Keratinocyte (primary cell): ENCODE data around the gene ULK4. TPM values are rescaled to one million over a fixed set of nuclear protein-coding genes. Genes with fewer than 3 reads are reported as not detected.

Experiments used
- DNase-seq: peaks from one replicate; pipeline ENCODE4 v3.0.0-alpha.2; 2011; ENCODE audit warnings: low read depth, missing footprints, low spot score
- FAIRE-seq: peaks from 2 replicates; lab custom pipeline; 2011; peaks lifted over from hg19 to GRCh38; lab: Jason Lieb, UNC
- H2AFZ ChIP-seq: 2 replicates; pipeline ENCODE4 v1.6.0; 2012; ENCODE audit warnings: low read length, control low read depth, inconsistent platforms; ENCODE audit not compliant: control insufficient read depth
- H3K27ac ChIP-seq: 2 replicates; pipeline ENCODE4 v1.5.1; 2011; ENCODE audit warnings: low read length; ENCODE audit not compliant: control insufficient read depth, insufficient read depth
- H3K27me3 ChIP-seq: 3 replicates; pipeline ENCODE4 v1.6.0; 2011; ENCODE audit warnings: low read length; ENCODE audit not compliant: control insufficient read depth, insufficient read depth; ENCODE audit errors: extremely low read depth
- H3K36me3 ChIP-seq, 2 experiments: 2 replicates in 1 of 2; 3 replicates in 1 of 2; pipeline ENCODE4 v1.5.1; 2011; ENCODE audit warnings: low read length in 2 of 2, mild to moderate bottlenecking in 1 of 2; ENCODE audit not compliant: control insufficient read depth in 2 of 2, insufficient read depth in 2 of 2; ENCODE audit errors: extremely low read depth in 1 of 2
- H3K4me1 ChIP-seq: 3 replicates; pipeline ENCODE4 v1.5.1; 2011; ENCODE audit warnings: low read length; ENCODE audit not compliant: control insufficient read depth, insufficient read depth; ENCODE audit errors: extremely low read depth
- H3K4me2 ChIP-seq: 3 replicates; pipeline ENCODE4 v1.6.0; 2011; ENCODE audit warnings: low read depth, low read length; ENCODE audit not compliant: control insufficient read depth, insufficient read depth; ENCODE audit errors: extremely low read depth
- H3K4me3 ChIP-seq, 3 experiments: fragments of 200-600 bp in 1 of 3; sonication (generic) in 1 of 3; 2 replicates in 2 of 3; 3 replicates in 1 of 3; pipeline ENCODE4 v1.5.1; 2011 to 2016; ENCODE audit warnings: low read length in 3 of 3, mild to moderate bottlenecking in 3 of 3, control low read depth in 2 of 3, inconsistent platforms in 1 of 3, low read depth in 1 of 3, mixed read lengths in 1 of 3, mixed run types in 1 of 3, moderate library complexity in 1 of 3; ENCODE audit not compliant: control insufficient read depth in 2 of 3, insufficient read depth in 2 of 3; ENCODE audit errors: extremely low read depth in 1 of 3
- H3K79me2 ChIP-seq: 2 replicates; pipeline ENCODE4 v1.6.0; 2012; ENCODE audit warnings: low read length; ENCODE audit not compliant: control insufficient read depth, insufficient read depth
- H3K9ac ChIP-seq: 3 replicates; pipeline ENCODE4 v1.6.0; 2011; ENCODE audit warnings: low read length; ENCODE audit not compliant: control insufficient read depth, insufficient read depth; ENCODE audit errors: extremely low read depth
- H3K9me1 ChIP-seq: 3 replicates; pipeline ENCODE4 v1.6.0; 2011; ENCODE audit warnings: low read length; ENCODE audit not compliant: control insufficient read depth, insufficient read depth; ENCODE audit errors: extremely low read depth
- H3K9me3 ChIP-seq: 2 replicates; pipeline ENCODE4 v1.5.1; 2012; ENCODE audit warnings: low read depth, low read length; ENCODE audit not compliant: control insufficient read depth
- H4K20me1 ChIP-seq: 3 replicates; pipeline ENCODE4 v1.6.0; 2011; ENCODE audit warnings: low read length; ENCODE audit not compliant: control insufficient read depth, insufficient read depth; ENCODE audit errors: extremely low read depth
- EZH2 ChIP-seq: IDR thresholded peaks from one replicate; pipeline ENCODE4 v1.6.1; 2012; ENCODE audit warnings: inconsistent platforms, mild to moderate bottlenecking, low read length, moderate library complexity
- dilution Hi-C: fragments of 300-500 bp; cut with MboI; formaldehyde crosslinking; loops from one replicate; pipeline ENCODE4 v1.7.0; 2020; ENCODE audit warnings: low sequenced_read_pairs; ENCODE audit not compliant: extremely low pct_ligation_motif_present
- polyA plus RNA-seq, 5 experiments: library from polyadenylated mRNA; depleted of rRNA in 3 of 5; stranded (reverse) in 3 of 5; stranded (forward) in 1 of 5; unstranded in 1 of 5; fragments of >200 nt; gene quantifications; 1 replicate in 1 of 5; 2 replicates in 3 of 5; 3 replicates in 1 of 5; pipeline versions ENCODE4 v1.2.1 to v1.2.3, GENCODE V29; 2011 to 2012; ENCODE audit warnings: missing spikeins in 2 of 5, low read depth in 1 of 5, low replicate concordance in 1 of 5
- TF ChIP-seq, protein P1 (sequence below), 3 experiments: IDR thresholded peaks in 1 of 3; conservative IDR thresholded peaks in 1 of 3; optimal IDR thresholded peaks in 1 of 3; 2 replicates in 2 of 3; 3 replicates in 1 of 3; pipeline versions ENCODE3 to v1.5.1; 2011; ENCODE audit warnings: low read length in 3 of 3, mild to moderate bottlenecking in 3 of 3, moderate library complexity in 2 of 3, control low read depth in 1 of 3, inconsistent platforms in 1 of 3; ENCODE audit not compliant: insufficient read depth in 2 of 3; ENCODE audit errors: extremely low read depth in 1 of 3

Gene ULK4
- polyA plus RNA-seq, 1 donor (not counting 4 experiments of a cell fraction or from before 2014, with no cell fraction given): 6.1 TPM

DNA sequence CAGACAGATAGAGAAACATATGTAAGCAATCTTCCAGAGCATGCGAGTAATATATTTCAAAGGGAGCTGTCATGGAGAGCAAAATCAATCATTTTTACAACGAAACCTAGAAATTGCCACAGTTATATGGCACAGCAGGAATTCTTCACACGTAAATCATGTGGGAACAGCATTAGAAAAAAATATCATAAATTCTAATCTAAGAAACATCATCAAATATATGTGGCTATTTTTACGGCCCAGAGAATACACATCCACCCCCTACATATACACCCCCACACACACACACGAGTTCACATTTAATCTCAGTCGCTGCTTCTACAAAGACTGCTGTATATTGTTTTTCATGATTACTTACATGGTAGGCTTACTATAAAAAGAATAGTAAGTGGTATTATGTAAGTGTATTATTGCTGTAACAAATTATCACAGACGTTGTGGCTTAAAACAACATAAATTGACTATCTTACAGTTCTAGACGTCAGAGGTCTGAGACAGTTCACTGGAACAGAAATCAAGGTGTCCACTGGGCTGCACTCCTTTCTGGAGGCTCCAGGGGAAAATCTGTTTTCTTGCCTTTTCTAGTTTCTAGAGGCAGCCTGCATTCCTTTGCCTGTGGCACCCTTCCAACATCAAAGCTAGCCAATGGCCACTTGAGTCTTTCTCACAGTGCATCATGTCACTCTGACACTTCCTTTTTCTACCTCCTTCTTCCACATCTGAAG, 363.3 kb downstream of the ULK4 start:
- no peaks in the 10 kb centered on the region for H3K9me1 ChIP-seq
- no peak overlapping the region for H3K4me2 ChIP-seq
- H3K4me3 ChIP-seq: no peak overlapping the region
- H3K36me3 ChIP-seq: no peaks in the 10 kb centered on the region
- no peaks in the 10 kb centered on the region for H3K27me3 ChIP-seq
- H2AFZ ChIP-seq: no peak overlapping the region
- dilution Hi-C loops: no loop called here
- no peak overlapping the region for H3K27ac ChIP-seq
- no peaks in the 10 kb centered on the region for H3K4me1 ChIP-seq
- no peaks in the 10 kb centered on the region for H4K20me1 ChIP-seq
- H3K9me3 ChIP-seq: no peaks in the 10 kb centered on the region
- TF ChIP-seq, protein P1, sequence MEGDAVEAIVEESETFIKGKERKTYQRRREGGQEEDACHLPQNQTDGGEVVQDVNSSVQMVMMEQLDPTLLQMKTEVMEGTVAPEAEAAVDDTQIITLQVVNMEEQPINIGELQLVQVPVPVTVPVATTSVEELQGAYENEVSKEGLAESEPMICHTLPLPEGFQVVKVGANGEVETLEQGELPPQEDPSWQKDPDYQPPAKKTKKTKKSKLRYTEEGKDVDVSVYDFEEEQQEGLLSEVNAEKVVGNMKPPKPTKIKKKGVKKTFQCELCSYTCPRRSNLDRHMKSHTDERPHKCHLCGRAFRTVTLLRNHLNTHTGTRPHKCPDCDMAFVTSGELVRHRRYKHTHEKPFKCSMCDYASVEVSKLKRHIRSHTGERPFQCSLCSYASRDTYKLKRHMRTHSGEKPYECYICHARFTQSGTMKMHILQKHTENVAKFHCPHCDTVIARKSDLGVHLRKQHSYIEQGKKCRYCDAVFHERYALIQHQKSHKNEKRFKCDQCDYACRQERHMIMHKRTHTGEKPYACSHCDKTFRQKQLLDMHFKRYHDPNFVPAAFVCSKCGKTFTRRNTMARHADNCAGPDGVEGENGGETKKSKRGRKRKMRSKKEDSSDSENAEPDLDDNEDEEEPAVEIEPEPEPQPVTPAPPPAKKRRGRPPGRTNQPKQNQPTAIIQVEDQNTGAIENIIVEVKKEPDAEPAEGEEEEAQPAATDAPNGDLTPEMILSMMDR (optimal IDR thresholded peaks at IDR 0.05 in 1 of 3, IDR thresholded peaks at IDR 0.05 in 1 of 3, conservative IDR thresholded peaks at IDR 0.05 in 1 of 3; ENCODE audit: extremely low read depth in 1 of 3, insufficient read depth in 2 of 3, low read length in 3 of 3): no peak
- TF ChIP-seq EZH2: no peak
- no peak overlapping the region for H3K9ac ChIP-seq
- no peak for DNase-seq
- FAIRE-seq: no peak
- H3K79me2 ChIP-seq: no peaks in the 10 kb centered on the region

DNA sequence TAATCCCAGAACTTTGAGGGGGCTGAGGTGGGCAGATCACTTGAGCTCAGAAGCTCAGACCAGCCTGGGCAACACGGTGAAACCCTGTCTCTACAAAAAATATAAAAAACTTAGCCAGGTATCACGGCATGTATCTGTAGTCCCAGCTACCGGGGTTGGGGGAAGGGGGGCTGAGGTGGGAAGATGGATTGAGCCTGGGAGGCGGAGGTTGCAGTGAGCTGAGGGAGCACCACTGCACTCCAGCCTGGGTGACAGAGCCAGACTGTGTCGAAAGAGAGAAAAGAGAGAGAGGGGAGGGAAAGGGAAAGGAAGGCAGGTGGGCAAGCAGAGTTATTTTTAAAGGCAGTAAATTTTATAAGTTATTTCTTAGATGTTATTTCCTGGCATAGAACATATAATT, 368.1 kb downstream of the ULK4 start:
- Histone ChIP-seq H3K4me1 (no peaks in the 10 kb centered on the region), H3K27me3 (no peaks in the 10 kb centered on the region), H3K9me1 (no peaks in the 10 kb centered on the region), H3K79me2 (no peaks in the 10 kb centered on the region), H2AFZ (no peak overlapping the region), H3K4me2 (no peak overlapping the region), H3K9me3 (no peaks in the 10 kb centered on the region), H3K27ac (no peak overlapping the region), H3K4me3 (no peak overlapping the region), H4K20me1 (no peaks in the 10 kb centered on the region), H3K9ac (no peak overlapping the region), H3K36me3 (no peaks in the 10 kb centered on the region)
- DNase-seq: no peak
- dilution Hi-C loops: no loop called here
- FAIRE-seq: no peak
- TF ChIP-seq, protein P1 (optimal IDR thresholded peaks at IDR 0.05 in 1 of 3, IDR thresholded peaks at IDR 0.05 in 1 of 3, conservative IDR thresholded peaks at IDR 0.05 in 1 of 3; ENCODE audit: extremely low read depth in 1 of 3, insufficient read depth in 2 of 3, low read length in 3 of 3): no peak
- TF ChIP-seq EZH2: no peak
